ENCODE measurements around the gene SYNDIG1L. TPM values are rescaled to one million over a fixed set of nuclear protein-coding genes. Genes with fewer than 3 reads are reported as not detected.

The SYNDIG1L gene
- total and polyA plus RNA-seq, 9 of the 15 experiments (the other 6 are each of a cell fraction or from before 2014, with no cell fraction given) = not detected

DNA sequence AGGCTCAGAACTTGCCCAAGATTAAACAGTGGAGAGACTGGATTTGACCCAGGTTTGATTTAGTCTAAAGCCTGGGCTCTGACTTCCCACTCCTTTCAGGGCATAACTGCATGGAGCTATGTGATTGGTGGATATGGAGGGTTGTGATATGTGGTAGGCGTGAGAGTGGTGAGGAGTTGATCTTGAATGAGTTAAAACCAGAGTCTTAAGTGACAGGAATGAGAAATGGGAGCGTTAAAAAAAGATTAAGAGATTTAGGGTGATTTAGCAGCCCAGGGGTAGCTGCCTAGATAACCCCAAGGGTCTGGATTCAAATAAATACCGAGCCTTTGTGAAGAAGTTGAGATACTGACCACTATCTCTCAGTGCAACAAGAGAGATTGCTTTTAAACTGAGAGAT lies 8.4 kb downstream of the SYNDIG1L start:
- DNase-seq (ENCODE audit: extremely low read depth in 1 of 4, low spot score in 3 of 4) = no peak
- CTCF ChIA-PET (ENCODE audit: low intra/inter-chr PET ratio) = no interaction called here
- H3K4me3 ChIP-seq = no peak overlapping the region
- no peaks in the 10 kb centered on the region for H3K4me1 ChIP-seq (replicated peaks in 1 of 2; ENCODE audit: control insufficient read depth in 2 of 2, insufficient read depth in 2 of 2, low read length in 2 of 2)
- no peak for ATAC-seq
- in situ Hi-C loops (cut with MboI) (no loop called here), intact Hi-C loops (cut with micrococcal nuclease) (no loop called here)
- H3K4me2 ChIP-seq (ENCODE audit: insufficient read depth, low read length) = no peak overlapping the region
- 0% methylated on average over 3 of the region's 3 CpGs for WGBS (ENCODE audit: insufficient coverage, low coverage, missing lambda C conversion rate)
- POLR2A ChIA-PET = interaction anchor here (0.7 kb wide), 1 partner anchor 37 kb away, joined by 3 read pairs; no protein-coding TSS in a partner anchor
- H3K9me1 ChIP-seq (ENCODE audit: control insufficient read depth, insufficient read depth, low read length) = no peaks in the 10 kb centered on the region
- FAIRE-seq = no peak
- H2AFZ ChIP-seq (ENCODE audit: low read depth, low read length) = no peak overlapping the region
- H3K27ac ChIP-seq (ENCODE audit: extremely low read depth, low read depth, low read length) = no peak overlapping the region
- no TSS peak for BruUV-seq (replicated peaks)
- H3K79me2 ChIP-seq (ENCODE audit: control insufficient read depth, insufficient read depth, low read length) = no peaks in the 10 kb centered on the region
- H3K9ac ChIP-seq (ENCODE audit: insufficient read depth in 1 of 2, low read depth in 2 of 2, low read length in 2 of 2) = no peak overlapping the region
- H3K36me3 ChIP-seq (ENCODE audit: control insufficient read depth, insufficient read depth, low read length) = no peaks in the 10 kb centered on the region
- H3K9me3 ChIP-seq (replicated peaks; ENCODE audit: control insufficient read depth, insufficient read depth, low read depth, low read length) = no peaks in the 10 kb centered on the region
- no peaks in the 10 kb centered on the region; the same call in 1 of the 2 replicates for H4K20me1 ChIP-seq (replicated peaks; ENCODE audit: control insufficient read depth, insufficient read depth, low read length)
- TF ChIP-seq FOXP4 (CRISPR knock-in tag; IDR thresholded peaks at IDR 0.05; ENCODE audit: borderline replicate concordance) (no peak), TCF7L2 (IDR thresholded peaks at IDR 0.05; ENCODE audit: low read depth, low read length) (no peak), MAZ (CRISPR knock-in tag; conservative IDR thresholded peaks at IDR 0.05 in 1 of 2, IDR thresholded peaks at IDR 0.05 in 1 of 2) (no peak), REST (IDR thresholded peaks at IDR 0.05; ENCODE audit: borderline replicate concordance) (no peak), REST (CRISPR knock-in tag; IDR thresholded peaks at IDR 0.05; ENCODE audit: low read depth) (no peak), RBM14 (IDR thresholded peaks at IDR 0.05; ENCODE audit: borderline replicate concordance, insufficient read depth, low read depth, low read length) (no peak), EWSR1 (IDR thresholded peaks at IDR 0.05; ENCODE audit: borderline replicate concordance, low read depth, partially characterized antibody) (no peak), ETV5 (CRISPR knock-in tag; IDR thresholded peaks at IDR 0.05; ENCODE audit: low read depth) (no peak), ZSCAN29 (IDR thresholded peaks at IDR 0.05) (no peak), SNRNP70 (optimal IDR thresholded peaks at IDR 0.05; ENCODE audit: low read depth, low read length) (no peak)
- H3K27me3 ChIP-seq (ENCODE audit: control insufficient read depth in 2 of 2, insufficient read depth in 2 of 2, low read length in 2 of 2) = peaks cover 0 to 16% of the 10 kb centered on the region in 2 experiments; a peak in 3 of 5 replicates

Data from K562 (cell line).